ENCODE measurements around the gene ZNF536.
"Not testable (repeated sequence)": the region's sequence is repeated elsewhere in the genome, so short reads cannot be mapped to it uniquely, and the experiment has no call there.

The ZNF536 gene

GRCh38 chr19:30342901-30343300 is 29.3 kb upstream of the ZNF536 start:
- DNase-seq = no peak

- no peak for DNase-seq
These were observed 27.4 kb upstream of the ZNF536 start for GRCh38 chr19:30344446-30345425.

DNA sequence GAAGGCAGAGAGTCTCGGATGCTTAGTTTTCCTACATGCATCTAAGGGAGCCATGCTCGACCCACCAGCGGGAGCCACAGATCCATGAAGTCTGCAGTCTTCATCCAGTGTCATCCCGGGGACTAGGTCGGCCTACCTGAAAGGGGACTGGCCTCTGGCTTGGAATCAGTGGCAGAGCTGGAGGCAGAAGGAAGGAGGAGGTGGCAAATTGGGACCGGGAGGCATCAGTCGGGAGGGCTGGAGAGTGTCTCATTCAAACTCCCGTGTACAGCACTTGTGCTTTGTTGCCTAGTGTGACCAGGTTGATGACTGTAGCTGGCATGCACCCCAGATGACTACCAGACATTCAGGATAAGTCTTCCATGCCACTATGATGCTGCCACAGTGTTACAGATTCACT is 26.5 kb upstream of the ZNF536 start:
- no peak for DNase-seq

GRCh38 chr19:30346468-30346867 is 25.7 kb upstream of the ZNF536 start:
- DNase-seq = not testable (repeated sequence)

DNA sequence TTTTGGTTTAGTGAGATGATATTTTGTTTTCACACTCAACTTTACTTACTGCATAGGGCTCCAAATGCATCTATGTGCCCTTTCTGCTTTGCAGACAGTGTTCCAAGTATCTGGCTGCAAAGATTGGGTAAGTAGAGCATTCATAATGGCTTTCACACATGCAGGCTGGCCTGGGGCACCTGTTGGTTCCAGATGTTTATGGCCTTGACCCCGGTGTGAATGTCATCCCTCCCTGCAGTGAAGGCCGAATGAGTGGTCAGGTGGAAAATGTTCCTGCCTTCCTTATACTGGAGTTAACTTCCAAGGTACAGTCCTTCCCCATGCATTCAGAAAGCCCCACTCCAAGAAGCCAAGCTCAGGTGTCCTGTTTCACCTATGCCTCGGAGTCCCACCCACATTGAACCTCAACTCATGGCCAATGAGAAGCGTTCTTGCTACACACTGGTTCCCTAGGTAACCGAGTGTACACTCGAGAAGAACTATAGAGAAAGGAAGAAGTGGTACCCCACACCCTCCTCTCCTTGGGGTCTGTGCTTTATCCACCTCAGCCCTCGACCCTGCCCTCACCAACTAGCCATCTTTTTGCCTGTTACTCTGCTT is 23.0 kb upstream of the ZNF536 start:
- no peak for DNase-seq

DNA sequence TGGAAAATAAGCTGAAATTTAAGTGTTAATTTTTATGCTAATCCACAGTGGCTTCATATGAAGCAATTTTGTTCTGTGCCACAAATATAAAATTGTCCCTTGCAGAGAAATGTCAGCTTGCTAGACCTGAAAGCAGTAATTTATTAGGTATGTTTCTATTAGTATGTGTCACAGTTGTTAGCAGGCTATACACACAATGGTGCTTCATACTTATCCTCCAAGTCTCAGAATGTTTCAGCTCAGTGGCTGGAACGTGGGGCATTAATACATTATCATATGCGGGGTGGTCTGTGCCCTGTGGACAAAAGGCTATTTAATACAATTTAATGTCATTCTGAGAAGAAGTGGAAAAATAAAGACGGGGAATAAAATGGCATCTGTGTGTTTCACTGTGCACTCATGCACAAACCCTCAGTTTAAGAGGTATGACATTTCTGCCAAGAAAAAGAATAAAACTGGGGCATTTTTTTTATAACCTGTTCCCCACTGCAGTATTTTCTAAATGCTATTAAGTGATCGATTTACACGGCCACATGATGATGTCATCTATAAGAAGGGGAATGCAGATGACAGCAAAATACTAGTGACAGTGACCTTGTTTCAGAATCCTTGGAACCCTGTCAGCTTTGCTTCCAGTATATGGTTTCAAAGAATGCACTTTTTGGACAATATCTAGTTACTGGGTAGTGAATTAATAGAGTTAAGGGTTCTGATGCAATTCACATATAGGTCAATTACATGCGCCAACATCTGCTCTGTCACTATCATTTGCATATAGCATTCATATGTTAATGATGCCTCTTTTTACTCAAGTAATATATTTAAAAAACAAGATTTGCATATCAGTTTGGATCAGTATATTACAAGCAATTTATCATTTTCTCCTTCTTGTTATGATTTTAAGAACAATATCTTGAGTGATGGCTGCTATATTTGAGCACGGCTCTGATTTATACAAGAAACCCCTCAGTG is 21.2 kb upstream of the ZNF536 start:
- DNase-seq = no peak

- no peak for DNase-seq
These were observed 20.4 kb upstream of the ZNF536 start for GRCh38 chr19:30351774-30352173.

GRCh38 chr19:30353394-30353945 is 18.7 kb upstream of the ZNF536 start:
- DNase-seq = no peak

- DNase-seq = no peak
These were observed 16.6 kb upstream of the ZNF536 start for GRCh38 chr19:30355586-30355985.

- DNase-seq = no peak
These were observed 15.1 kb upstream of the ZNF536 start for GRCh38 chr19:30356951-30357579.

DNA sequence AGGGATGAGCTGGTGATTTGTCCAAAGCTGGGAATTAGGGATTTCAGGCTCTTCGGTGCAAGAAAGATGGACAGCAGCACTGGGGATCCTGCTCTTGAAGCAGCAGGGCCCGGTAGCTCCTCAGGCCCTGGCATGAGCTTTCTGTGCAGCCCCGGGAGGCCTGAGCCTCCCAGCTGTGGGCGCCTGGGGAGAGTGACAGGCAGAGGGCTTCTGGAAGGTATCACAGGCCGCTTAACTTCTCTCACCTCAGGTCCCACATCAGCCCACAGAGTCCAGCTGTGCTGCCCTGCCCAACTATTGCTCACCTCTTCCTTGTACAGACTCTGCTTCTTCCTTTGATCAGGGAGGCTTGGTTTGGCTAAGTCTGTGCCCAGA is 14.6 kb upstream of the ZNF536 start:
- DNase-seq = no peak

- no peak for DNase-seq
These were observed 13.9 kb upstream of the ZNF536 start for GRCh38 chr19:30358319-30358718.

DNA sequence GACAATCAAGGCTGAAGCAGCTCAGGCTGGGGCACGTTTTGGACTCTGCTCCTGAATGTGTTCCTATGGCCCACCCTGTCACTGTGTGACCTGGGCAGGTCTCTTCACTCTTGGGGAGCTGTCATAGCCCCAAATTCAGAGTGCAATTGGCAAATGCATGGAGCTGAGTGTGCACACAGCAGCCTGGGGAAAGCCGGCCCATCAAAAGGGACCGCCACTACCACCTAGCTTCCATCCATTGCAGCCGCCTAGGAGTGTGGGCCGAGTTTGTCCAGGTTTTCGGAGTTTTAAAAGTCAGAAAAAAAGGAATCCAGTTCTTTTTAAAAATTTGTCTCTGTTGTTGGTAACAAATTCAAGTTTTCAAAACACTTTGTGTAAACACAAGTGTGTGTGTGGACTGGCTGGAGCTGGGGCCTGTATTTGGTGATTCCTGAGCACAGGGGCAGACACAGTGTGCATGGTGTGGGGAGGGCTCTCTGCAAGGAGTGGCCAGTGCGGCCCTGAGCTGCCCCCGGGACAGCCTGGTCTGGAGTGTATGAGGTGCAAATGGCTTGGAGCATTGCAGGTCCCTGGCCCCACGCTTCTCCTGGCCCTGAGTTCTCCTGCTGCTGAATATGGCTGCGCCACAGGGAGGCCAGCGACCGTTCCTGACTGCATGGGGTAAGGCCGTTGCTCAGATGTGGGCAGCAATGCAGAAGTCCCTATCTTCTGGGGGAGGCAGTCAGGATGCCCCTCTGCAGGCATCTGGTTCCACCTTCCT is 13.2 kb upstream of the ZNF536 start:
- DNase-seq = no peak

GRCh38 chr19:30359936-30360335 is 12.2 kb upstream of the ZNF536 start:
- no peak for DNase-seq

DNA sequence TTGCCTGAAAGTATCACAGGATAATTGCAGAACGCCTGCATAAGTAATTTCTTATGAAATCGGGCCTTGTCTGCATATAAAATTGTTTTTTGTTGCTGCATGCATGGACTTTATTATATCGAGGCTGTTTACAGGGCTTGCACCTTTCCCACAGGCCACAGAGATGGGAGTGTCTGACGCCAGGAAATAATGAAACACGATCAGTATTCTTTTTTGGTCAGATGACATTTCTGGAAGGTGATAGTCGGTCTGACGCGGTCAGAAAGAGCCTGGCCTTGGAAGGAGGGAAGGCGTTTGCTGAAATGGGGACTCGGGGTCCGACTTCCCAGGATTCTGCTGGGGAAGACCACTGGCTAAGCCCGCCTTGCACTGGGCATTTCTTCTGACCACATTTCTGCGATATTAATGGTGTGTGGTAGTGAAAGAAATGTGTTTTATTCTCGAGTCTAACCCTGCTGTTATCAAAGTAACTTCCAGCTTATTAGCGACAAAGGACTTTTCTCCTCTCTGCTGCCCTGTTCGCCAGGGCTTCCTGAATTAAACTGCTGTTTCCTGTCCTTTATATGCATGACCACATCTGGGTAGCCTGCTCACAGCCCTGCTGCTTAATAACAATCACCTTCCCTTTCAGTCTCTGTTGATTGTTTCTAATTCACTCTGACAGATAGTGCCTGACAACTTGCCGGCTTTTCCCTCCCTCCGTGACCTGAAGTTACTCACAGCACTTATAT is 11.6 kb upstream of the ZNF536 start:
- no peak for DNase-seq

DNA sequence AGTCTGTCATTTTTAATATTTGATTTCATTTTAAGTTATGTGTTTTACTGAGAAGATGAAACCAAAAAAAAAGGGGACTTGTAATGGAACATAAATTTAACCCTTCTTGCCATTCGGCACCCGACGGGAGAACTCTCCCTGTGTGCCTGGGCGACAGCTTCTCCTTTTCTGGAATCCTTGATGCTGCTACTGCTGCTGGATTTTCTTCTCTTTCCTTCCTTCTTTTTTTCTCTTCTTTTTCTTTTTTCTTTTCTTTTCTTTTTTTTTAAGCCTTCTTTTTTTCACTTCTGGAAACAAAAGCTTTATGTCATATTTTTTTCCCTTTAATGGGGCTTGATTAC is 11.1 kb upstream of the ZNF536 start:
- DNase-seq = no peak

DNA sequence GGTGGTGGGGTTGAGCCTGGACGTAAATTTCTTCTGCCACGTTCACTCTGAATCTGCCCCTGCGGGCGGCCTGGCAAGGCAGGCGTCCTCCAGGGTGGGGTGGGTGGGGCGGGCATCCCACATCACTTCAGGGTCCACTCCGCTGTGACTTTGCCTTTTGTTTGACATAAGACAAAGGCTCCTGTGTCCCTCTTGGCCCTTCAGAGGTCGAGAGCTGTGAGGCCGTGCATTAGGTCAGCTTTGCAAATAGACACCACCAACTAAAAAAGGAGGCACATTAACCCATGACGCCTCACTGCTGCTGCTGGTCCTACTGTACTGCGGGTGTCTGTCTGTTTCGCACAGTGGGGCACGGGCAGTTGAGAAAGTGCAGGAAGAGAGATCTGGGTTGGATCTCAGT is 10.5 kb upstream of the ZNF536 start:
- DNase-seq = no peak

DNA sequence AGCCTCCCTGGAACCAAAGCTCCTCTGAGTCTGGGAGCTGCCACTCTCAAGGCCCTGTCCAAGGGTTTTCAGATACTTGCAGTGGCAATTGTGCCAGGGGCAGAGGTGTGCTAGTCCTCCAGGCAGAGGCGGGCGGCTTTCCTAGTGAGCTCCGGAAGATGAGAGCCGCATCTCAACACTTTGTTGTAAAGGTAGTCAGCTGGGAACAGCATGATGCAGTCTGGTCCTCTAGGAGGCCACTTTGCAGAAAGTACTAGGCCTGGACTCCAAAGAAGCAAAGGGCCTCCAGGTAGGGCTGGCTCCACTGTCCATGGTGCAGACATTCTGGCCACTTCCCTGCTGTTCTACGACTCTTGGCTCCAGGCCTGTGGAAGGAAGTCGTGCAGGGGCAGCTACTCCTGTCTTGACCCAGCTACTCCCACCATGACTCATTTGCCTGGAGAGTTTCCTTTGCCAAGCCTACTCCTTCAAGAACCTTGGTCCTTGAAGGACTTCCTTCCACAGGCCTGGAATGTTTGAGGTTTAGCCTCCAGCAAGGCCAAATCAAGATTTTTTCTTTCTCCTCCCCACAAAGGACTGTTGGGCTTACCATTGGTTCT is 9.9 kb upstream of the ZNF536 start:
- DNase-seq = no peak

DNA sequence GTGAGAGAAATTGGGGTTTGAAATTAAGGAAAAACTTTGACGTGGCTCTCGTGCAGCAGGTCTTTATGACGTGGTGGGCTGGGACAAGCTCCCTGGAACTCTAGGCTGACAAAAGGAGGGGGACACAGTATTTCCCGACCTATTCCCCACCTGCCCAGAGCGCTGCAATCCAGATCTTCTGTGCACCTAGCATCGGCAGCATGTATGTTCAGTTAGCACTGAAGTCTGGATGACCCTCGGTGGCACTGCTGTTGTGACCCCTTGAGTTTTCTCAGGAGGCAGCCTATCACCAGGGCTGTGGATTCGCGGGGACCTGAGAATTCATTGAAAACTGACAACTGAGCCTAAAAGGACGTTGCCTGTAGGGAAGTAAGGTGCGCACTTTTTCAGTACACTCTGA is 9.1 kb upstream of the ZNF536 start:
- no peak for DNase-seq
